GM10248 (cell line): Measurements from ENCODE around the gene CPT1C.

ENCODE experiments used
- CTCF ChIA-PET: fragments of 300-600 bp; sonication (Branson Sonifier 250); formaldehyde crosslinking; extraction: SDS; loops from one replicate; lab custom pipeline; 2021; ENCODE audit warnings: antibody characterized with exemption; lab: Yijun Ruan, JAX
- POLR2A ChIA-PET: fragments of 350-650 bp; sonication (Branson Sonifier 250); formaldehyde crosslinking; extraction: SDS; loops from one replicate; lab custom pipeline; 2020; ENCODE audit warnings: antibody characterized with exemption; lab: Yijun Ruan, JAX
- DNase-seq: peaks from one replicate; pipeline ENCODE4 v3.0.0; 2012; ENCODE audit errors: extremely low spot score
- CTCF ChIP-seq: IDR thresholded peaks from 2 replicates; pipeline ENCODE4 v1.5.1; 2012; ENCODE audit warnings: mild to moderate bottlenecking, low read depth; ENCODE audit errors: extremely low read depth, missing control alignments, control extremely low read depth

The CPT1C gene

GRCh38 chr19:49739933-49740332 is 49.0 kb downstream of the CPT1C start:
- POLR2A ChIA-PET = no interaction called here
- CTCF ChIA-PET = no interaction called here
- no peak for DNase-seq
- no peak for TF ChIP-seq CTCF

DNA sequence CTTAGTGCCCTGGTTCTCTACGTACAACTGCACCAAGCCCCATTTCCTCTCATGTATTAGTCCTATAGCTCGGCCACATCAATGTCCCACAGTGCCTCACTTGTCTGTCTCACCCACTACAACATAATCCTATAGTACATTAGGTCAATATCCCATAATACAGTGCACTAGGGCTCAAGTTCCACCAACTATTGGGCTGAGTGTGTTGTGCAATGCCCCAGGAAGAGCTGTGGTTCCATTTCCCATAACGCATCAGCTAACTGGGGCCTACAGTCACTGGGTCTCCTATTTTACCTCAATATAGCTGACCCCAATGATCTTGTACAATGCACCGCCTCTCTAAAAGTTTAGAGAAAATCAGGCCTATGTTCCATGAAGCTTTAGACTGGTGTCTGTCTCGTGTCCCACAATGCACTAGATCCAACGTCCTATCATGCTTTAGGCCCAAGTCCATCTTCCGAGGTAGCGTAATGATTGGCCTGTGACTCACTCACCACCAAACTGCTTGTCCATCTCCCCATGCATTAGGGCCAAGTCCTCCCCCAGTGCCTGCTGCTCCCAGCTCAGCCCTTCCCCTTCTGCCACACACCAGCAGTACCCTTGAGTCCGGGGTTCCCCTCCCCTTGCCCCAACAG is 50.4 kb downstream of the CPT1C start:
- CTCF ChIA-PET = no interaction called here

GRCh38 chr19:49744946-49745381 is 54.0 kb downstream of the CPT1C start:
- ChIA-PET CTCF (no interaction called here), POLR2A (no interaction called here)
- DNase-seq = no peak
- no peak for TF ChIP-seq CTCF

More for the DNA sequence above, 50.4 kb downstream of the CPT1C start:
- TF ChIP-seq CTCF = no peak
- POLR2A ChIA-PET = no interaction called here
- DNase-seq = no peak

GRCh38 chr19:49746206-49746958 is 55.5 kb downstream of the CPT1C start:
- no peak for TF ChIP-seq CTCF
- ChIA-PET CTCF (interaction anchor here (1.3 kb wide), 1 partner anchor 29 kb away, joined by 3 read pairs; no protein-coding TSS in a partner anchor), POLR2A (no interaction called here)
- peak; percentile 38 for DNase-seq

DNA sequence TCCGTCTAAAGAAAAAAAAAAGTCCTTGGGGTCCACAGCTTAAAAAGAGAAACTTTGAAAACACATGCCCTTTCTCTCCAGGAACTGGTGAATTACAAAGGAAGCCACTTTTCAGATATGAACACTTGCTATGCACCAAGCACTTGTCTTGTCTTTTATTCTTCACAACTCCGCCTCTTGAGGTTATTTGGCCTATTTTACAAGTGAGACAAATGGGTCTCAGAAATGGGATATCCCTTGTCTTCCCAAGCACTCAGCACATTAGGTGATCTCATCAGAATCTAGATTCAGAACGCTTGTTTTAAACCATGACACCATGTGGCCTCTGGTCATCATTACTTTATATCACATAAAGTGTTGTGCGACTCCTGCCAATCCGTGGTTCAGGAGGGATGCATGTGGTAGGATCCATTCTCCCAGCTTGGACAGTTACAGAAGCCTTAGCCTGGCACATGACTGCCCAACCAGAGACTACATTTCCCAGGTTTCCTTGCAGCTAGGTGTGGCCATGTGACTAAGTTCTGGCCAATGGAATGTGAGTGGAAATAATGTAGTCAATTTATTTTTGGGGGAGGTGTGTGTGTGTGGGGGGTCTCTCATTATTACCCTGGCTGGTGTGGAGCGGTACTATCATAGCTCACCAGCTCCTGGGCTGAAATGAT is 58.3 kb downstream of the CPT1C start:
- ChIA-PET CTCF (no interaction called here), POLR2A (no interaction called here)
- TF ChIP-seq CTCF = no peak
- DNase-seq = no peak

- TF ChIP-seq CTCF = no peak
- CTCF ChIA-PET = no interaction called here
- POLR2A ChIA-PET = no interaction called here
- no peak for DNase-seq
These were observed 58.9 kb downstream of the CPT1C start for GRCh38 chr19:49749771-49750170.
